A673 (cell line): Measurements from ENCODE around the gene NCBP2.

ENCODE experiments used
- CTCF ChIP-seq: fragments of 300-800, 200-600 bp; sonication (generic); conservative IDR thresholded peaks from 2 replicates; pipeline ENCODE4 v1.5.1; 2017; ENCODE audit warnings: low read depth, mild to moderate bottlenecking, antibody characterized with exemption, low read length, moderate library complexity, mixed read lengths
- EZH2 ChIP-seq: fragments of 200-600 bp; sonication (generic); IDR thresholded peaks from 2 replicates; pipeline ENCODE4 v1.6.1; 2017; ENCODE audit warnings: borderline replicate concordance, low read depth, mild to moderate bottlenecking, mixed read lengths, antibody characterized with exemption, low read length; ENCODE audit not compliant: poor library complexity, severe bottlenecking

DNA sequence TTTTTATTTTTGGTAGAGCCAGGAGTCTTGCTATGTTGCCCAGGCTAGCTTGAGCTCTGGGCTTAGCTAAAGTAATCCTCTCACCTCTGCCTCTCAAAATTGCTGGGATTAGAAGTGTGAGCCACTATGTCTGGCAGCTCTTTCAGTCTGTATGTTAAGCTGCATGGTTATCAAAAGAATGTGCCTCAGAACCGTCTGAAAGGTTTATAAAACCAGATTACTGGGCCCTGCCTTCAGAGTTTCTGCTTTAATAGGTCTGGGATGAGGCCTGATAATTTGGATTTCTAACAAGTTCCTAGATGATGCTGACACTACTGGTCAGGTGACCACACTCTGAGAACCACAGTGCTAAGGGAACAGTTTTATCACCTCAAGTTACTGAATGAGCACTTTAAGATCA lies 40.0 kb downstream of the NCBP2 start:
- no peak for TF ChIP-seq CTCF
- TF ChIP-seq EZH2: no peak
